Heart left ventricle (tissue), 13 donors: ENCODE results near the gene ADGRF3.

ENCODE experiments used
- CTCF ChIP-seq, 12 donors: fragments of 200-600 bp; sonication (generic) in 4 of 12; IDR thresholded peaks; one replicate each; pipeline versions ENCODE4 v1.5.0 to v1.8.0; 2018 to 2022; ENCODE audit warnings: antibody characterized with exemption in 12 of 12, mild to moderate bottlenecking in 5 of 12
- POLR2A ChIP-seq, 2 donors: fragments of 450-650 bp; IDR thresholded peaks; one replicate each; pipeline ENCODE4 v1.6.1; 2017; ENCODE audit warnings: antibody characterized with exemption in 2 of 2, mild to moderate bottlenecking in 2 of 2, moderate library complexity in 2 of 2
- donor health status: ischemic (EF 13 %, LVEDD 7.1; RV severe dilation, severe dysfunction).
- donor health status: DM: no; HTN: yes; CAD: no.
- donor health status: DM: no; HTN: no; CAD: no.
- donor health status: ischemic (EF 25% LVEDD 6.9; RV normal size, moderate dysfunction).
- donor health status: ischemic (EF 25% LVEDD 5.7; RV mildly dilated, moderate dysfunction).
- donor health status: ischemic (EF 35%, LVEDD 5.7; RV mildly dilated, moderate dysfunction).
- donor health status: nonischemic (EF 11% LVEDD 7.7; RV severe dilation, severe dysfunction).
- donor health status: DM: yes; HTN: yes; CAD: no.
- donor health status: PGD.
- donor health status: ischemic (EF 29% LVEDD 5.4; RV normal size, mild dysfunction).
- donor health status: nonischemic (EF 23%, LVEDD 6.1; RV moderate dilation, normal function).

GRCh38 chr2:26355038-26355995 is 8.7 kb upstream of the ADGRF3 start:
- TF ChIP-seq CTCF (IDR thresholded peaks at IDR 0.05) (no peak), POLR2A (IDR thresholded peaks at IDR 0.05) (no peak)
